H7 (cell line): ENCODE data around the gene BMPER. TPM values are rescaled to one million over a fixed set of nuclear protein-coding genes. Genes with fewer than 3 reads are reported as not detected.

Experiments
- DNase-seq: peaks from one replicate; pipeline ENCODE4 v3.0.0; 2012
- H3K27me3 ChIP-seq: 2 replicates; pipeline ENCODE4 v1.6.0; 2011; ENCODE audit warnings: mild to moderate bottlenecking, low read length; ENCODE audit not compliant: control insufficient read depth, insufficient read depth
- H3K36me3 ChIP-seq: replicated peaks from 2 replicates; pipeline ENCODE4 v1.5.1; 2011; ENCODE audit warnings: low read length; ENCODE audit not compliant: control insufficient read depth, insufficient read depth
- H3K4me3 ChIP-seq: 2 replicates; pipeline ENCODE4 v1.5.1; 2011; ENCODE audit warnings: low read depth, mild to moderate bottlenecking, control low read depth, low read length, moderate library complexity; ENCODE audit not compliant: insufficient read depth
- total RNA-seq: library from RNA; depleted of rRNA; stranded (reverse); fragments of >200 nt; shearing (Covaris generic); gene quantifications from 2 replicates; pipeline ENCODE4 v1.2.3, GENCODE V29; 2014

The BMPER gene
- total RNA-seq, 1 experiment from 2014 or later = 2.4 TPM

GRCh38 chr7:34096777-34097176 is 191.4 kb downstream of the BMPER start:
- Histone ChIP-seq H3K4me3 (no peak overlapping the region), H3K36me3 (no peaks in the 10 kb centered on the region), H3K27me3 (no peaks in the 10 kb centered on the region)
- no peak for DNase-seq

GRCh38 chr7:34100661-34101060 is 195.3 kb downstream of the BMPER start:
- Histone ChIP-seq H3K36me3 (no peaks in the 10 kb centered on the region), H3K27me3 (no peaks in the 10 kb centered on the region), H3K4me3 (no peak overlapping the region)
- no peak for DNase-seq

GRCh38 chr7:34104115-34104514 is 198.8 kb downstream of the BMPER start:
- Histone ChIP-seq H3K4me3 (no peak overlapping the region), H3K36me3 (no peaks in the 10 kb centered on the region), H3K27me3 (no peaks in the 10 kb centered on the region)
- DNase-seq = no peak

- Histone ChIP-seq H3K27me3 (no peaks in the 10 kb centered on the region), H3K4me3 (no peak overlapping the region), H3K36me3 (no peaks in the 10 kb centered on the region)
- no peak for DNase-seq
Measured at GRCh38 chr7:34104992-34105391, 199.7 kb downstream of the BMPER start.

- Histone ChIP-seq H3K27me3 (no peaks in the 10 kb centered on the region), H3K4me3 (no peak overlapping the region), H3K36me3 (no peaks in the 10 kb centered on the region)
- DNase-seq = no peak
Measured at GRCh38 chr7:34107276-34107675, 201.9 kb downstream of the BMPER start.

- Histone ChIP-seq H3K27me3 (no peaks in the 10 kb centered on the region), H3K36me3 (no peaks in the 10 kb centered on the region), H3K4me3 (no peak overlapping the region)
- DNase-seq = no peak
Measured at GRCh38 chr7:34108165-34108564, 202.8 kb downstream of the BMPER start.

- no peaks in the 10 kb centered on the region for H3K36me3 ChIP-seq
- no peak for DNase-seq
- H3K4me3 ChIP-seq = no peak overlapping the region
- no peaks in the 10 kb centered on the region for H3K27me3 ChIP-seq
Measured at GRCh38 chr7:34109936-34110780, 204.8 kb downstream of the BMPER start.

- H3K36me3 ChIP-seq = no peaks in the 10 kb centered on the region
- DNase-seq = no peak
- H3K4me3 ChIP-seq = no peak overlapping the region
- no peaks in the 10 kb centered on the region for H3K27me3 ChIP-seq
Measured at GRCh38 chr7:34111031-34111430, 205.7 kb downstream of the BMPER start.

GRCh38 chr7:34115503-34115902 is 210.2 kb downstream of the BMPER start:
- no peaks in the 10 kb centered on the region for H3K27me3 ChIP-seq
- H3K4me3 ChIP-seq = no peak overlapping the region
- no peaks in the 10 kb centered on the region for H3K36me3 ChIP-seq
- no peak for DNase-seq

GRCh38 chr7:34117573-34117972 is 212.2 kb downstream of the BMPER start:
- Histone ChIP-seq H3K27me3 (no peaks in the 10 kb centered on the region), H3K36me3 (no peaks in the 10 kb centered on the region), H3K4me3 (no peak overlapping the region)
- no peak for DNase-seq

- Histone ChIP-seq H3K27me3 (no peaks in the 10 kb centered on the region), H3K36me3 (no peaks in the 10 kb centered on the region), H3K4me3 (no peak overlapping the region)
- no peak for DNase-seq
Measured at GRCh38 chr7:34121366-34121765, 216.0 kb downstream of the BMPER start.

- DNase-seq = no peak
- Histone ChIP-seq H3K27me3 (no peaks in the 10 kb centered on the region), H3K4me3 (no peak overlapping the region), H3K36me3 (no peaks in the 10 kb centered on the region)
Measured at GRCh38 chr7:34123316-34123715, 218.0 kb downstream of the BMPER start.

- Histone ChIP-seq H3K27me3 (no peaks in the 10 kb centered on the region), H3K4me3 (no peak overlapping the region), H3K36me3 (no peaks in the 10 kb centered on the region)
- no peak for DNase-seq
Measured at GRCh38 chr7:34124765-34125164, 219.4 kb downstream of the BMPER start.

GRCh38 chr7:34128762-34129161 is 223.4 kb downstream of the BMPER start:
- DNase-seq = no peak
- H3K36me3 ChIP-seq = no peaks in the 10 kb centered on the region
- no peaks in the 10 kb centered on the region for H3K27me3 ChIP-seq
- H3K4me3 ChIP-seq = no peak overlapping the region

GRCh38 chr7:34130558-34131295 is 225.4 kb downstream of the BMPER start:
- Histone ChIP-seq H3K27me3 (no peaks in the 10 kb centered on the region), H3K36me3 (no peaks in the 10 kb centered on the region), H3K4me3 (no peak overlapping the region)
- DNase-seq = no peak
